NCI-H69 (cell line): ENCODE results near the gene PTPRCAP.
"Not testable (repeated sequence)": the region's sequence is repeated elsewhere in the genome, so short reads cannot be mapped to it uniquely, and the experiment has no call there.

Source experiments
- DNase-seq: peaks from one replicate; lab custom pipeline; 2025; lab: John Stamatoyannopoulos, UW

The PTPRCAP gene

DNA sequence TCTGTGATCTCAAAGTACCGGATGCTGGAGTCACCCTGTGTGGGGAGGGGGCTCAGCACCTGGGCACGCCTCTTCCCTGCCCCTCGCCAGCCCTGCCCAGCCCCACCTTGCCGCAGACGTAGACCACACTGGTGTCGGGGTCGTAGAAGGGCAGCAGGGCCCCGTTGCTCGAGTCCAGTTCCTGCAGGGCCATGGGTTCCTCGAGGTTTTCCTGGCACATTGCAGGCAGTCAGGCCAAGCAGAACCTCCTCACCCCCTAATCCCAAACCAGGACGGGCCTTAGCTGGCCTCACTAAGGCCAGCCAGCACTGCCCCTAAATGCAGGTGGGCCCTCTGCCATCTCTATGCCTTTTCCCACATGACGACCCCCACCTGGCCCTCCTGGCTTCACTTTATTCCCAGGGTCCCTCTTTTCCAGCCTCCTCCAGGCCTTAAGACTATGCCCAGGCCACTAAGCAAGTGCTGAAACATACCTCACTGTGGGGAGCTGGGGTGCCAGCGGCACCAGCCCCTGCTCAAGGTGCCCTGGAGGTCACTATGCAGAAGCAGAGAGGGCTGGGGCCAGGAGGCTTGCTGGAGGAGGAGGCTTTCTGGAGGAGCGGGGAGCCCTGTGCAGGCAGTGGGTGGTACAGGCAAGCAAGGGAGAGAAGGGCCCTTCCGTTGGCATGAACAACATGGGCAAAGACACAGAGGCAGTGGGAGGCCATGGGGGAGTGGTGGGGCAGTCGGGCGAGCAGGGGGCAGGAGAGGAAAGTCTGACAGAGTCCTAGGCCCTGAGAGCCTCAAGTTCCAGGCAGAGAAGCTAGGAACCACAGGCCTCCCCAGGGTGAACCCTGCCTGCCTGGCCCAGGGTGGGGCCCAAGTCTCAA lies 3.0 kb upstream of the PTPRCAP start:
- DNase-seq: no peak

DNA sequence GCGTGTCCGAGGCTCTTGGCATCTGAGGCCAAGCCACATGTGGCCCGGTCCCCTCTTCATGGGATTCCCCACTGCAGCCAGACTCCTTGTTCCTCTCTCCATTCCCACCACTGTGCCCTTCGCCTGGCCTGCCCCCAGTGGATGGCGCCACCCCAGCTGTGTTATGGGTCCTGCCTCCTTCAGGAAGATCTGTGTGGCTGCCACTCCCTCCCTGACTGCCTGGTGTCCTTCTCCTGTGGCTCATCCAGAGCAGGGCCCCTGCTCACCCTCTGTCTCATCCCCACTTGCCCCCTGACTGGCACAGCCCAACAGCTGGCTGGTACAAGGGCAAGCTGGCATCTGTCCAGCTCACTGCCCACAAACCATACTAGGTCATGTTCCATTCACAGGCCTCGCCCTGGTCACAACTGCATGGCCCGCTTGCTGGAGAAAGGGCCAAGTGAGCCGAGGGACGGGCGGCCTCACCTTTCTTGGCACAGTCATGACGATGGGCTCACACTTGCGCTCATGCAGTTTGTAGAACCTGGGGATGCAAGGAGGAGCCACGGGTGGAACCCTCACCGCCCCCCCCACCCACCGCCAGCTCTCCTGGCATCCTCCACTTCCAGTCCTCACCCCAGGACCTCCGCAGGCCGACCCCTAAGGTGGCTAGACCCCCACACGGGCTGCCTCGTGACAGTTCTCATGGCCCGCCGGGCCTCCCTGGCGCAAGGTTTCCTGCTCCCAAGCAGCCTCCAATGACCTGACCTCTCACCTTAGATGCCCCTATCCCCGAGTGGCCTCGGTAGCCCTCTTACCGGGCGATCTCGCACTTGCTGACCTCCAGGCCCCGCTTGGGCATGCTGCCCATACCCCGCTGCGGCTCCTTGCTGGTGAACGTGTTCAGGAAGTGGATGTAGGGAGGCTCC lies 2.1 kb upstream of the PTPRCAP start:
- peak; percentile 19 for DNase-seq

DNA sequence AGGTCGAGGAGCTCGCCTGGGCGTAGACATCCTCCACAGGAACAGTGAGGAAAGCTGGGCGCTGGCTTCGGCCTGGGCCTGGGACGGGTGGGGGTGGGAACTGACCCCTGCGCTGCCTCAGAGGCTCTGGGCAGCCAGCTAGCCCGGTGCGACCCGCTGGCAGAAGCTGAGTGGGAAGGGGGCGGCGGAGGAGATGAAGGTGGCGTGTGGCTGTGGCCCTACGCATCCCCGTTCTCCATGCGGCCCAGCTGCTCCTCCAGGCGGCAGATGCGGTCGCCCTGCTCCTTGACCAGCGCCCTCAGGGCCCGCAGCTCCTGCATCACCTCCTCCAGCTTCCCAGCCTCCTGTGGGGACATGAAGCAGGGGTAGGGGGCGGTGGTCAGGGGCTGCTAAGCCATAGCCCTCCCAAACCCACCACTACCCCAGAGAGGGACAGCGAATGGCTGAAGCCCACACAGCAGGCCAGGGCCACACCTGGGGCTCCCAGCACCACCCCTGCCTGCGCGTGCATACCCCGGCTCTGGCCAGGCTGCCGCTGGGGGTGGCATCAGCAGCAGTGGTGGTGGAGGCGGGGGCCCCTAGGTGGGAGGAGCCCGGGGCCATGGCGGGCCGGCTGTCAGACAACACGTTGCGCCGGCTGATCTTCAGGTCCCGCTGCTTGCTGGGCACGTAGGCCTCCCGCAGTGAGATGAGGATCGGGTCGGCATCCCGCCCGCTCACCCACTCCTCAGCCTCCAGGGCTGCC lies 848 bp upstream of the PTPRCAP start:
- DNase-seq: no peak

DNA sequence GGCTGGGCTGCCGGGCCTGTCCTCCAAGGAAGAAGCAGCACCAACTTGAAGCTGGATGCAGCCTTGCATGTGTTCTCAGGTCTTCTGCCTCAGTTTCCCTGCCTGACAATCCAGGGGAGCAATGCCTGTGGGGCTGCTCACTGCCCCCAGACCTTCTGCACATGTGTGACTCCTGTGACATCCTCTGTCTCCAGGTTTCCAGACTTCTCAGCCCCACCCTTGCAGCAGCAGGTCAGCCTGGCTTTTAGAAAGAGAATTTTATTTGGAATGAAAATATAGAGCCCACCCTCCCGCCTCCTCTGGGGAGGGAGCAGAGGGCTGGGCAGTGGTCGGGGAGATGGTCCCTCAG lies 301 bp upstream of the PTPRCAP start:
- DNase-seq: no peak

DNA sequence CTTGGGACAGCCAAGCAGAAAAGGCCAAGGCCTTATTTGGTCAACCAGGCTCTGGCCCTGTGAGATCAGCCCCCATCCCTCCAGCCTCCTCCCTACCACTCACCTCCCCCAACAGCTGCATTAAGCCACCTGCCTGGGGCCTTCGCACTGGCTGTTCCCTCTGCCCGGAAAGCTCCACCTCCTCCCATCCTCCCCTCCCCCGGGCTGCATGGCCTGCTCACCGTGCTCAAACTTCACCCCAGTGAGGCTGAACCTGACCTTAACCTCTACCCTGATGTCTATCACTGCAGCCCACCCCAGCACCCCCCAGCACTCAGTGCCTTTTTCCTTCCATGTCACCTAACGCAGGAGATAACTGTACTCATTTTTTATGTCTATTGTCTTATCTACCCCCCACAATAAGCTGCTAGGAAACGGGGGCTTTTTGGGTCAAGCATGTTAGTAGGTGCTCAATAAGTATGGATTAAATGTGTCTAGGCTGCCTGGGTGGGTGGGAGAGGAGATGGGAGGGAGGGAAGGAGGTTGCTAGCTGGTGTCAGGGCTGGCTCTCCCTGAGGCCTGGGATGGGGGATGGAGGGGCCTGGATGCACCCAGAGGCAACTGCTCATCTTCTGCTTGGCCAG lies 912 bp downstream of the PTPRCAP start:
- DNase-seq: no peak

- DNase-seq: no peak
These were observed 1.6 kb downstream of the PTPRCAP start for GRCh38 chr11:67435727-67436458.

GRCh38 chr11:67435031-67435726 lies 2.3 kb downstream of the PTPRCAP start:
- DNase-seq: no peak

DNA sequence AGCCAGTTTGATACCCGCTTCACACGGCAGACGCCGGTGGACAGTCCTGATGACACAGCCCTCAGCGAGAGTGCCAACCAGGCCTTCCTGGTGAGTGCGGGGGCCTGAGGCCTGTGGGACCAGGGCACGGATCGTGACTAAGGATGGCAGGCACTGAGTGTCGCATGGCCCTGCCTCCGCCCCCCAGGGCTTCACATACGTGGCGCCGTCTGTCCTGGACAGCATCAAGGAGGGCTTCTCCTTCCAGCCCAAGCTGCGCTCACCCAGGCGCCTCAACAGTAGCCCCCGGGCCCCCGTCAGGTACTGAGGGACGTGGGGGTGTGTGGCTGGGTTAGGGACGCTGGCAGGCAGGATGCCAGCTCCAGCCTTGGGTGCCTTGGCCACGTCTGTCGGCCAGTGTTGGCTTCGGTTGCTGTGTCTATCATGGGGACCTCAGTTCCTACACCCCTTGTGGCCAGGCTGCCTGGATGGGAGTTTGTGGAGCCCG lies 3.0 kb downstream of the PTPRCAP start:
- no peak for DNase-seq

- DNase-seq: peak; percentile 34
These were observed 3.7 kb downstream of the PTPRCAP start for GRCh38 chr11:67433536-67434394.

DNA sequence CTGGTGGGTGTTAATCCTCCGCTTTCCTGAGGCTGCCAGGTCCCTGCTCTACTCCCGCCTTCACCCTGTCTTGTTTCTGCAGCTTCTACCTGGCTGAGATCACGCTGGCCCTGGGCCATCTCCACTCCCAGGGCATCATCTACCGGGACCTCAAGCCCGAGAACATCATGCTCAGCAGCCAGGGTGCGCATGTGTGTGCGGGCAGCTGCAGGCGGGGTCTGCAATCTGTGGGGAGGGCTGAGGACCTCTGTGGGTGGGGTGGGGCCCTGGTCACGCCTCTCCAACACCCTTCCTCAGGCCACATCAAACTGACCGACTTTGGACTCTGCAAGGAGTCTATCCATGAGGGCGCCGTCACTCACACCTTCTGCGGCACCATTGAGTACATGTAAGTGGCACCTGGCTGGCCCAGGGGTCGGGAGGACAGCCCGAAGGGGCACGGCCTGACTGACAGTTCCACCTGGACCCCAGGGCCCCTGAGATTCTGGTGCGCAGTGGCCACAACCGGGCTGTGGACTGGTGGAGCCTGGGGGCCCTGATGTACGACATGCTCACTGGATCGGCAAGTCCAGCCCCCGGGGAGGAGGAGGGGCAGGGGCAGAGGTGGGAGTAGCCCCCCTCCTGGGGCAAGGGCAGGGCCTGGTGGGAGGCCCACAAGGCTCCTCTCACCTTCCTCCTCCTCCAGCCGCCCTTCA lies 4.7 kb downstream of the PTPRCAP start:
- DNase-seq: no peak

DNA sequence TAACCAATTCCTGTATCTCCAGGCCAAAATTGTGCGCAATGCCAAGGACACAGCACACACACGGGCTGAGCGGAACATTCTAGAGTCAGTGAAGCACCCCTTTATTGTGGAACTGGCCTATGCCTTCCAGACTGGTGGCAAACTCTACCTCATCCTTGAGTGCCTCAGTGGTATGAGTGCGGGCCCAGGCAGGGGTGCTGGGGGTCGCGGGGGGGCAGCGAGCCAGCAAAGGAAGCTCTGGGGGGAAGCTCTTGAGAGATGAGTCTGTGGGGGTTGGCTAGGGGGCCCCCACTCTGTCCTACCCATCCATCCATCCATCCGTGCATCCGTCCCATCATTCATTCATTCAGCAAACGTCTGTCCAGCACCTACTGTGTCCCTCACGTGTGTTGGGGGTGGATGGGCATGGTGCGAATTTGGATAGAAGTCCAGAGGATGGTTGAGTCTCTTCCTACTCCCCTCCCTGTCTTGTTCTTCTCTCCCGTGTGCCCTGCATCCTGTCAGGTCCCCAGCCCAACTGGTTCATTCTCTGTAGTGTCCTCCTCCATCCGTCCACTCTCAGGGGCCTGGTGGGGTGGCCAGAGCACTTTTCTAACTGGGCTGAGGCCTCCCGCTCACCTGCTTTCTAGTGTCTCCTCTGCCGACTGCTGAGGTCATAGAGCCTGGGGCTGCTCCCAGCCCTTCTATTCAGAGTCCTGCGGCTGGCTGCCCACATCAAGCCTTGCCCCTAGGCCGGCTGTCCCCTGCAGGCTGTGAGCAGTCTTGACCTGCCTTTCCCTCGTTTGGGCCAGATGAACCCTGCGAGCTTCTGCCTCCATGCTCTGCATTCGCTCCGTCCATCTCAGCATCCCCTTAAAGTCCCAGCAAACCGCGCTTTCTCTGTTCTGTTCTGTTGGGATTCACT lies 5.9 kb downstream of the PTPRCAP start:
- DNase-seq: no peak

GRCh38 chr11:67429722-67430121 lies 7.8 kb downstream of the PTPRCAP start:
- no peak for DNase-seq

- no peak for DNase-seq
These were observed 8.3 kb downstream of the PTPRCAP start for GRCh38 chr11:67429038-67429668.

GRCh38 chr11:67428052-67429001 lies 9.2 kb downstream of the PTPRCAP start, which contains the start of gene RPS6KB2:
TSS of gene RPS6KB2 (plus strand) at chr11:67428494. CDS start at chr11:67428546, 52 bp downstream.
- DNase-seq: peak; percentile 99

GRCh38 chr11:67427364-67427859 lies 10.1 kb downstream of the PTPRCAP start:
- DNase-seq: not testable (repeated sequence)
